ENCODE measurements around the gene HTRA3.

HTRA3 gene

GRCh38 chr4:8266508-8266907 is 3.0 kb upstream of the HTRA3 start:
- Histone ChIP-seq H3K27ac (replicated peaks) (no peak overlapping the region), H3K27me3 (ENCODE audit: insufficient read depth, poor library complexity, severe bottlenecking) (peaks cover 9% of the 10 kb centered on the region), H3K4me3 (replicated peaks; ENCODE audit: insufficient read depth, low read length) (no peak overlapping the region)
- TF ChIP-seq POLR2AphosphoS5 (IDR thresholded peaks at IDR 0.05; ENCODE audit: low read depth) (no peak), CTCF (IDR thresholded peaks at IDR 0.05; ENCODE audit: insufficient read depth, low read length) (no peak), GABPA (IDR thresholded peaks at IDR 0.05; ENCODE audit: low read depth) (no peak), SPI1 (IDR thresholded peaks at IDR 0.05; ENCODE audit: borderline replicate concordance, low read depth) (no peak)
- TF ChIP-seq, protein P1, sequence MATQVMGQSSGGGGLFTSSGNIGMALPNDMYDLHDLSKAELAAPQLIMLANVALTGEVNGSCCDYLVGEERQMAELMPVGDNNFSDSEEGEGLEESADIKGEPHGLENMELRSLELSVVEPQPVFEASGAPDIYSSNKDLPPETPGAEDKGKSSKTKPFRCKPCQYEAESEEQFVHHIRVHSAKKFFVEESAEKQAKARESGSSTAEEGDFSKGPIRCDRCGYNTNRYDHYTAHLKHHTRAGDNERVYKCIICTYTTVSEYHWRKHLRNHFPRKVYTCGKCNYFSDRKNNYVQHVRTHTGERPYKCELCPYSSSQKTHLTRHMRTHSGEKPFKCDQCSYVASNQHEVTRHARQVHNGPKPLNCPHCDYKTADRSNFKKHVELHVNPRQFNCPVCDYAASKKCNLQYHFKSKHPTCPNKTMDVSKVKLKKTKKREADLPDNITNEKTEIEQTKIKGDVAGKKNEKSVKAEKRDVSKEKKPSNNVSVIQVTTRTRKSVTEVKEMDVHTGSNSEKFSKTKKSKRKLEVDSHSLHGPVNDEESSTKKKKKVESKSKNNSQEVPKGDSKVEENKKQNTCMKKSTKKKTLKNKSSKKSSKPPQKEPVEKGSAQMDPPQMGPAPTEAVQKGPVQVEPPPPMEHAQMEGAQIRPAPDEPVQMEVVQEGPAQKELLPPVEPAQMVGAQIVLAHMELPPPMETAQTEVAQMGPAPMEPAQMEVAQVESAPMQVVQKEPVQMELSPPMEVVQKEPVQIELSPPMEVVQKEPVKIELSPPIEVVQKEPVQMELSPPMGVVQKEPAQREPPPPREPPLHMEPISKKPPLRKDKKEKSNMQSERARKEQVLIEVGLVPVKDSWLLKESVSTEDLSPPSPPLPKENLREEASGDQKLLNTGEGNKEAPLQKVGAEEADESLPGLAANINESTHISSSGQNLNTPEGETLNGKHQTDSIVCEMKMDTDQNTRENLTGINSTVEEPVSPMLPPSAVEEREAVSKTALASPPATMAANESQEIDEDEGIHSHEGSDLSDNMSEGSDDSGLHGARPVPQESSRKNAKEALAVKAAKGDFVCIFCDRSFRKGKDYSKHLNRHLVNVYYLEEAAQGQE (IDR thresholded peaks at IDR 0.05; ENCODE audit: insufficient replicate concordance, low read depth): no peak
- DNase-seq (ENCODE audit: low read depth in 1 of 2, low spot score in 1 of 2): no peak

DNA sequence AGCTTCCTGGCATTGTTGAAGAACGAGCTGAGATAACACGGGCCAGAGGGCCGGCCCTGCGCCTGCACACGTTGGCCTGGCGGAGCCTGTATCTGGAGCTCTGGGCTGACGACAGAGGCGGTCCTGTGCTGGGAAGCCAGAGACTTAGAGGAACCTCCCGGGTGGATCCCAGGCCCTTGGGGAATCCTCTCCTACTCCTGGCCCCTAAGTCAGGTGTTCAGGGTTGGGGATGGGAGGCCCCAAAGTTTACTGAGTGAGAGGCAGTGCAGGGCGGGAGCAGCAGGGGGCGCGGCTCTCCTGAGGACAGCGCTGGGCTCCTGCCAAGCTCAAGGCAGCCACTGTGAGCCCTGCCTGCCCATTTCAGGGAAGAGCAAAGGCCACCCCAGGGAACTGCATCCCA is 2.5 kb upstream of the HTRA3 start:
- Histone ChIP-seq H3K4me3 (replicated peaks; ENCODE audit: insufficient read depth, low read length) (no peak overlapping the region), H3K27me3 (ENCODE audit: insufficient read depth, poor library complexity, severe bottlenecking) (peaks cover 9% of the 10 kb centered on the region), H3K27ac (replicated peaks) (no peak overlapping the region)
- peak in 1 of 2 experiments; percentile 80 for DNase-seq (ENCODE audit: low read depth in 1 of 2, low spot score in 1 of 2)
- no peak for TF ChIP-seq GABPA (IDR thresholded peaks at IDR 0.05; ENCODE audit: low read depth)
- TF ChIP-seq, protein P1 (IDR thresholded peaks at IDR 0.05; ENCODE audit: insufficient replicate concordance, low read depth): no peak
- TF ChIP-seq CTCF (IDR thresholded peaks at IDR 0.05; ENCODE audit: insufficient read depth, low read length): peak; percentile 59
- TF ChIP-seq POLR2AphosphoS5 (IDR thresholded peaks at IDR 0.05; ENCODE audit: low read depth): no peak

DNA sequence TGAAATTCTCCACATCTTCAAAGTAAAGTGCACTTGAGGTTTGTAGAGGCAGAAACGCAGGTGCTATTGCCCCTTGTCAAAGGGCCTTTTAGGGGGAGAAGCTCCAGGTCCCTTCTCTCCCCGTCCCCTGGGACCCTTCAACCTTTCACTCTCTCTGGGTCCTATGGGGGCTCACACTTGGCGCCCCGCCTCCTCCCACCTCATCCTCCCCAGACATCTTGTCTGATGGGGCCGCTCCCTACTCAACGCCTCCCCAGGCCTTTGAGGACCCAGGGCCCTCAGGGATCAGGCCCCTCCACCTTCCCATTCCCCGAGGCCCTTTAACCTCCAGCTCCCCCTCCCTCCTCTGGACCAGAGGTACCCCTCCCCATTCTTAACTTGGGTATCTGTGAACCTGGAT is 1.3 kb upstream of the HTRA3 start:
- DNase-seq (ENCODE audit: low read depth in 1 of 2, low spot score in 1 of 2): no peak
- Histone ChIP-seq H3K4me3 (replicated peaks; ENCODE audit: insufficient read depth, low read length) (no peak overlapping the region), H3K27me3 (ENCODE audit: insufficient read depth, poor library complexity, severe bottlenecking) (peaks cover 9% of the 10 kb centered on the region), H3K27ac (replicated peaks) (no peak overlapping the region)
- TF ChIP-seq, protein P1 (IDR thresholded peaks at IDR 0.05; ENCODE audit: insufficient replicate concordance, low read depth): no peak
- TF ChIP-seq GABPA (IDR thresholded peaks at IDR 0.05; ENCODE audit: low read depth) (no peak), SPI1 (IDR thresholded peaks at IDR 0.05; ENCODE audit: borderline replicate concordance, low read depth) (no peak), POLR2AphosphoS5 (IDR thresholded peaks at IDR 0.05; ENCODE audit: low read depth) (no peak), CTCF (IDR thresholded peaks at IDR 0.05; ENCODE audit: insufficient read depth, low read length) (no peak)
